ENCODE data around the gene RBM17. TPM values are rescaled to one million over a fixed set of nuclear protein-coding genes. Genes with fewer than 3 reads are reported as not detected.

Gene RBM17
- total RNA-seq, 1 donor from 2014 or later, result 112 TPM

GRCh38 chr10:6049031-6049400 lies 39.8 kb upstream of the RBM17 start:
- Mint-ChIP-seq H3K36me3 (no peaks in the 10 kb centered on the region), H3K27ac (no peak overlapping the region), H3K4me1 (no peaks in the 10 kb centered on the region), H3K4me3 (no peak overlapping the region), H3K27me3 (ENCODE audit: low read depth) (peaks cover 72% of the 10 kb centered on the region), H3K9me3 (no peaks in the 10 kb centered on the region)
- DNase-seq (ENCODE audit: low spot score in 2 of 2, unreplicated experiment in 2 of 2), result no peak
- TF ChIP-seq, protein P1, sequence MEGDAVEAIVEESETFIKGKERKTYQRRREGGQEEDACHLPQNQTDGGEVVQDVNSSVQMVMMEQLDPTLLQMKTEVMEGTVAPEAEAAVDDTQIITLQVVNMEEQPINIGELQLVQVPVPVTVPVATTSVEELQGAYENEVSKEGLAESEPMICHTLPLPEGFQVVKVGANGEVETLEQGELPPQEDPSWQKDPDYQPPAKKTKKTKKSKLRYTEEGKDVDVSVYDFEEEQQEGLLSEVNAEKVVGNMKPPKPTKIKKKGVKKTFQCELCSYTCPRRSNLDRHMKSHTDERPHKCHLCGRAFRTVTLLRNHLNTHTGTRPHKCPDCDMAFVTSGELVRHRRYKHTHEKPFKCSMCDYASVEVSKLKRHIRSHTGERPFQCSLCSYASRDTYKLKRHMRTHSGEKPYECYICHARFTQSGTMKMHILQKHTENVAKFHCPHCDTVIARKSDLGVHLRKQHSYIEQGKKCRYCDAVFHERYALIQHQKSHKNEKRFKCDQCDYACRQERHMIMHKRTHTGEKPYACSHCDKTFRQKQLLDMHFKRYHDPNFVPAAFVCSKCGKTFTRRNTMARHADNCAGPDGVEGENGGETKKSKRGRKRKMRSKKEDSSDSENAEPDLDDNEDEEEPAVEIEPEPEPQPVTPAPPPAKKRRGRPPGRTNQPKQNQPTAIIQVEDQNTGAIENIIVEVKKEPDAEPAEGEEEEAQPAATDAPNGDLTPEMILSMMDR (IDR thresholded peaks at IDR 0.05; ENCODE audit: unreplicated experiment), result no peak

GRCh38 chr10:6050801-6051445 lies 37.9 kb upstream of the RBM17 start:
- peaks cover 65% of the 10 kb centered on the region for H3K27me3 Mint-ChIP-seq (ENCODE audit: low read depth)
- H3K27ac Mint-ChIP-seq, result no peak overlapping the region
- H3K9me3 Mint-ChIP-seq, result no peaks in the 10 kb centered on the region
- H3K4me1 Mint-ChIP-seq, result no peaks in the 10 kb centered on the region
- TF ChIP-seq, protein P1 (IDR thresholded peaks at IDR 0.05; ENCODE audit: unreplicated experiment), result no peak
- no peak overlapping the region for H3K4me3 Mint-ChIP-seq
- H3K36me3 Mint-ChIP-seq, result no peaks in the 10 kb centered on the region
- DNase-seq (ENCODE audit: low spot score in 2 of 2, unreplicated experiment in 2 of 2), result no peak

DNA sequence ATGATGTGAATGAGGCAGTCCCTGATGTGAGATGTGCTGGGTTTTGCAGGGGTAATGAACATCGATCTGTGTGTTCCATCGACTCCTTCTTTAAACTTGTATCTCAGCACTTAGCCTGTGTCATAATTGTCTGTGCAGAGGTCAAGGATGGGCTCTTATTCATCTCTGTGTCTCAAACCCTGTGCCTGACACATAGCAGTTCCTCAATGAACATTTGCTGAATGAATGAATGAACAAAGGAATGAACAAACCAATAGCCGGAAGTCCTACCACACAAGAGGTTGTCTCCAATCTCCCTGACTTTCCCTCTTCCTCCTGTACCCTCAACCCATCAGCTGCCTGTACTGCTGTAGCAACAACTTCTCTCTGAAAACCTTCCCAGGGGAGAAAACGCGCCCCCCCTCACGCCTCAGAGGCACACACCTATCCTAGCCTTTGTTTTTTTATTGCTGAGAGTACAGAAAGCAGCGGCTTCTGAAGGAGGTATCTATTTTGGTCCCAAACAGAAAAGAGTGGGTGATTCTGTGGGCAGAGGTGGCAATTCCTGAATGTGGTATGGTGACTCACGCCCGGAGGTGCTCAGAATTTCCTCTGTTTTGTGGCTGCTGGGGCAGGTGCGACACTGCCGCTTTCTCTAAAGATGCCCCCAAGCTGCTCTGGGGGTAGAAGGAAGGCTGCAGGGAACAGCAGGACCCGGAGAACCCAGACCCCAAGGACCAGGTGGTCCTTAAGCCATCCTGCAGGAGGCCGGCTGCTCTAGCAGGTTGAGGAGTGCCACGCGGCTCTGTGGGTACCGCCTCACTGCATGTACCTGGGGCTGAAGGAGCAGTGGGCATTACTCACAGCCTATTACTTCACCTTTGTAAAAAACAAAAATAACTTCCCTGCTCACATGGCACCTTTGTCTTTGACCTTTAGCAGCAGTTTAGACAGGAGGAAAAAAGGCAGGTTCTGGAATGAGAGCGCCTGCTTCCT lies 36.3 kb upstream of the RBM17 start:
- H3K4me3 Mint-ChIP-seq, result no peak overlapping the region
- DNase-seq (ENCODE audit: low spot score in 2 of 2, unreplicated experiment in 2 of 2), result no peak
- no peaks in the 10 kb centered on the region for H3K9me3 Mint-ChIP-seq
- no peaks in the 10 kb centered on the region for H3K4me1 Mint-ChIP-seq
- TF ChIP-seq, protein P1 (IDR thresholded peaks at IDR 0.05; ENCODE audit: unreplicated experiment), result no peak
- no peaks in the 10 kb centered on the region for H3K36me3 Mint-ChIP-seq
- no peak overlapping the region for H3K27ac Mint-ChIP-seq
- H3K27me3 Mint-ChIP-seq (ENCODE audit: low read depth), result peaks cover 66% of the 10 kb centered on the region

DNA sequence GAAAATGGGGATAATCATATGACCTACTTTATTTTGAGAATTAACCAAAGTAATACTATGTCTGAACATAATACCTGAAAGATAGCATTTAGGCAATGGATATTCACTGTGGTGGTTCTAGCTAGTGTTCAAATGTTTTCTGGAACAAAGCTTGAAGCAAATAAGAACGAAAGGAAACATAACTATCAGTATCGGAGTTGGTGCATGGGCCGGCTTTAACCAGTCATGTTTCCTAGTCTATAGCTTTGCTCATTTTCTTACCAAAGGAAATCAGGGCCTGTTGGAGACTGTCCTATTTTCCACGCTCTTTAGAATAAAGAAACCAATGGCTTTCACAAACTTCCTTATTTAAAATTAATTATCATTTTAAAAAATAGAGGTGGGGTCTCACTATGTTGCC lies 35.5 kb upstream of the RBM17 start:
- Mint-ChIP-seq H3K4me3 (no peak overlapping the region), H3K36me3 (no peaks in the 10 kb centered on the region), H3K4me1 (no peaks in the 10 kb centered on the region), H3K9me3 (no peaks in the 10 kb centered on the region), H3K27me3 (ENCODE audit: low read depth) (peaks cover 70% of the 10 kb centered on the region), H3K27ac (no peak overlapping the region)
- no peak for DNase-seq (ENCODE audit: low spot score in 2 of 2, unreplicated experiment in 2 of 2)
- TF ChIP-seq, protein P1 (IDR thresholded peaks at IDR 0.05; ENCODE audit: unreplicated experiment), result no peak

GRCh38 chr10:6053816-6054631 lies 34.8 kb upstream of the RBM17 start:
- no peak overlapping the region for H3K27ac Mint-ChIP-seq
- no peak overlapping the region for H3K4me3 Mint-ChIP-seq
- H3K27me3 Mint-ChIP-seq (ENCODE audit: low read depth), result peaks cover 71% of the 10 kb centered on the region
- no peaks in the 10 kb centered on the region for H3K36me3 Mint-ChIP-seq
- DNase-seq (ENCODE audit: low spot score in 2 of 2, unreplicated experiment in 2 of 2), result no peak
- no peaks in the 10 kb centered on the region for H3K4me1 Mint-ChIP-seq
- no peaks in the 10 kb centered on the region for H3K9me3 Mint-ChIP-seq
- TF ChIP-seq, protein P1 (IDR thresholded peaks at IDR 0.05; ENCODE audit: unreplicated experiment), result no peak

Data from mesothelial cell of epicardium (in vitro differentiated cells).